Astrocyte (in vitro differentiated cells and primary cell): Measurements from ENCODE around the gene OR51B2. TPM values are rescaled to one million over a fixed set of nuclear protein-coding genes. Genes with fewer than 3 reads are reported as not detected.

Experiments
- DNase-seq: peaks from one replicate; pipeline ENCODE4 v3.0.0-alpha.2; 2010; ENCODE audit warnings: low read depth
- FAIRE-seq: peaks from 2 replicates; lab custom pipeline; 2011; peaks lifted over from hg19 to GRCh38; lab: Jason Lieb, UNC
- H2AFZ ChIP-seq: 2 replicates; pipeline ENCODE4 v1.6.0; 2012; ENCODE audit warnings: low read depth, low read length, inconsistent platforms
- H3K27ac ChIP-seq: 2 replicates; pipeline ENCODE4 v1.5.1; 2011; ENCODE audit warnings: low read depth, low read length, inconsistent platforms
- H3K27me3 ChIP-seq: 2 replicates; pipeline ENCODE4 v1.6.0; 2011; ENCODE audit warnings: low read length, inconsistent platforms; ENCODE audit not compliant: insufficient read depth
- H3K36me3 ChIP-seq: 2 replicates; pipeline ENCODE4 v1.5.1; 2011; ENCODE audit warnings: low read length, inconsistent platforms; ENCODE audit not compliant: insufficient read depth
- H3K4me1 ChIP-seq: 2 replicates; pipeline ENCODE4 v1.5.1; 2011; ENCODE audit warnings: low read length, inconsistent platforms; ENCODE audit not compliant: insufficient read depth
- H3K4me2 ChIP-seq: 2 replicates; pipeline ENCODE4 v1.6.0; 2012; ENCODE audit warnings: low read length, inconsistent platforms
- H3K4me3 ChIP-seq: 2 replicates; pipeline ENCODE4 v1.5.1; 2011; ENCODE audit warnings: low read depth, mild to moderate bottlenecking, low read length, inconsistent platforms; ENCODE audit not compliant: insufficient read depth
- H3K79me2 ChIP-seq: 2 replicates; pipeline ENCODE4 v1.6.0; 2012; ENCODE audit warnings: mild to moderate bottlenecking, low read length, inconsistent platforms; ENCODE audit not compliant: insufficient read depth
- H3K9ac ChIP-seq: 2 replicates; pipeline ENCODE4 v1.6.0; 2012; ENCODE audit warnings: mild to moderate bottlenecking, low read length, inconsistent platforms
- H3K9me3 ChIP-seq: 2 replicates; pipeline ENCODE4 v1.5.1; 2012; ENCODE audit warnings: low read depth, mild to moderate bottlenecking, low read length, inconsistent platforms; ENCODE audit not compliant: insufficient read depth
- H4K20me1 ChIP-seq: 2 replicates; pipeline ENCODE4 v1.6.0; 2012; ENCODE audit warnings: low read length, inconsistent platforms; ENCODE audit not compliant: insufficient read depth
- H3K27ac Mint-ChIP-seq: one replicate; pipeline ENCODE4 v1.8.0; 2021; ENCODE audit warnings: mild to moderate bottlenecking, mixed read lengths; ENCODE audit not compliant: unreplicated experiment
- H3K27me3 Mint-ChIP-seq: one replicate; pipeline ENCODE4 v1.8.0; 2021; ENCODE audit warnings: low read depth, mixed read lengths; ENCODE audit not compliant: unreplicated experiment
- H3K36me3 Mint-ChIP-seq: one replicate; pipeline ENCODE4 v1.8.0; 2021; ENCODE audit warnings: low read depth, mixed read lengths; ENCODE audit not compliant: unreplicated experiment
- H3K4me1 Mint-ChIP-seq: one replicate; pipeline ENCODE4 v1.8.0; 2021; ENCODE audit warnings: low read depth, mixed read lengths; ENCODE audit not compliant: unreplicated experiment
- H3K4me3 Mint-ChIP-seq: one replicate; pipeline ENCODE4 v1.8.0; 2021; ENCODE audit warnings: mild to moderate bottlenecking, moderate library complexity, mixed read lengths; ENCODE audit not compliant: unreplicated experiment
- H3K9me3 Mint-ChIP-seq: one replicate; pipeline ENCODE4 v1.8.0; 2021; ENCODE audit warnings: mild to moderate bottlenecking, mixed read lengths; ENCODE audit not compliant: unreplicated experiment
- EZH2 ChIP-seq: IDR thresholded peaks from 2 replicates; pipeline ENCODE4 v1.6.1; 2012; ENCODE audit warnings: mild to moderate bottlenecking, low read length, inconsistent platforms; ENCODE audit not compliant: insufficient read depth
- total RNA-seq: library from RNA; stranded (reverse); gene quantifications from 2 replicates; pipeline ENCODE4 v1.2.1, GENCODE V29; 2021
- TF ChIP-seq, protein P1 (sequence below): IDR thresholded peaks from 2 replicates; pipeline ENCODE4 v1.5.1; 2011; ENCODE audit warnings: low read depth, mild to moderate bottlenecking, inconsistent platforms, low read length, moderate library complexity; ENCODE audit not compliant: insufficient read depth

Gene OR51B2
- total RNA-seq, 1 donor from 2014 or later: not detected

- H2AFZ ChIP-seq: no peak overlapping the region
- peak; percentile 23 for DNase-seq
- H3K4me1 ChIP-seq: no peaks in the 10 kb centered on the region
- H3K4me3 ChIP-seq: no peak overlapping the region
- H3K27me3 Mint-ChIP-seq: peaks cover 6% of the 10 kb centered on the region
- H3K9ac ChIP-seq: no peak overlapping the region
- no peaks in the 10 kb centered on the region for H3K9me3 ChIP-seq
- H3K27ac Mint-ChIP-seq: no peak overlapping the region
- H3K79me2 ChIP-seq: no peaks in the 10 kb centered on the region
- no peaks in the 10 kb centered on the region for H3K27me3 ChIP-seq
- H3K4me3 Mint-ChIP-seq: no peak overlapping the region
- no peaks in the 10 kb centered on the region for H4K20me1 ChIP-seq
- peaks cover 2% of the 10 kb centered on the region for H3K36me3 Mint-ChIP-seq
- FAIRE-seq: peak; percentile 45
- H3K4me1 Mint-ChIP-seq: no peaks in the 10 kb centered on the region
- H3K4me2 ChIP-seq: peak overlapping the region; percentile 5
- H3K36me3 ChIP-seq: no peaks in the 10 kb centered on the region
- no peaks in the 10 kb centered on the region for H3K9me3 Mint-ChIP-seq
- no peak for TF ChIP-seq EZH2
- TF ChIP-seq, protein P1, sequence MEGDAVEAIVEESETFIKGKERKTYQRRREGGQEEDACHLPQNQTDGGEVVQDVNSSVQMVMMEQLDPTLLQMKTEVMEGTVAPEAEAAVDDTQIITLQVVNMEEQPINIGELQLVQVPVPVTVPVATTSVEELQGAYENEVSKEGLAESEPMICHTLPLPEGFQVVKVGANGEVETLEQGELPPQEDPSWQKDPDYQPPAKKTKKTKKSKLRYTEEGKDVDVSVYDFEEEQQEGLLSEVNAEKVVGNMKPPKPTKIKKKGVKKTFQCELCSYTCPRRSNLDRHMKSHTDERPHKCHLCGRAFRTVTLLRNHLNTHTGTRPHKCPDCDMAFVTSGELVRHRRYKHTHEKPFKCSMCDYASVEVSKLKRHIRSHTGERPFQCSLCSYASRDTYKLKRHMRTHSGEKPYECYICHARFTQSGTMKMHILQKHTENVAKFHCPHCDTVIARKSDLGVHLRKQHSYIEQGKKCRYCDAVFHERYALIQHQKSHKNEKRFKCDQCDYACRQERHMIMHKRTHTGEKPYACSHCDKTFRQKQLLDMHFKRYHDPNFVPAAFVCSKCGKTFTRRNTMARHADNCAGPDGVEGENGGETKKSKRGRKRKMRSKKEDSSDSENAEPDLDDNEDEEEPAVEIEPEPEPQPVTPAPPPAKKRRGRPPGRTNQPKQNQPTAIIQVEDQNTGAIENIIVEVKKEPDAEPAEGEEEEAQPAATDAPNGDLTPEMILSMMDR: no peak
- H3K27ac ChIP-seq: peak overlapping the region; percentile 17
These were observed 21.7 kb upstream of the OR51B2 start for GRCh38 chr11:5345831-5346230.

- Histone ChIP-seq H3K36me3 (no peaks in the 10 kb centered on the region), H2AFZ (no peak within 1 kb of the TSS), H3K9ac (peak within 1 kb of the TSS; percentile 27), H3K4me3 (no peak within 1 kb of the TSS), H3K9me3 (no peaks in the 10 kb centered on the region), H3K4me2 (no peak within 1 kb of the TSS), H3K79me2 (no peaks in the 10 kb centered on the region), H3K27me3 (no peaks in the 10 kb centered on the region), H4K20me1 (no peaks in the 10 kb centered on the region), H3K4me1 (no peaks in the 10 kb centered on the region), H3K27ac (peak within 1 kb of the TSS; percentile 39)
- TF ChIP-seq, protein P1: no peak
- no peak for TF ChIP-seq EZH2
- Mint-ChIP-seq H3K4me3 (no peak within 1 kb of the TSS), H3K27ac (no peak within 1 kb of the TSS), H3K27me3 (peaks cover 6% of the 10 kb centered on the region), H3K9me3 (no peaks in the 10 kb centered on the region), H3K36me3 (peaks cover 2% of the 10 kb centered on the region), H3K4me1 (no peaks in the 10 kb centered on the region)
- FAIRE-seq (no peak), DNase-seq (peak; percentile 18)
These were observed 19.6 kb upstream of the OR51B2 start, which contains the start of gene OR51B5 for GRCh38 chr11:5343474-5344335. OR51B5 (minus strand) TSS chr11:5343524; CDS start chr11:5343524, 0 bp downstream.
